Neural progenitor cell (in vitro differentiated cells): ENCODE results near the gene AVEN. TPM values are rescaled to one million over a fixed set of nuclear protein-coding genes. Genes with fewer than 3 reads are reported as not detected.

Source experiments
- DNase-seq: peaks from one replicate; pipeline ENCODE4 v3.0.0-alpha.2; 2016; ENCODE audit warnings: low spot score
- H2AFZ ChIP-seq: fragments of 200-600 bp; sonication (generic); replicated peaks from 2 replicates; pipeline ENCODE4 v1.6.1; 2016; ENCODE audit warnings: antibody characterized with exemption
- H3F3A ChIP-seq: fragments of 200-600 bp; sonication (generic); 2 replicates; pipeline ENCODE4 v1.6.1; 2016; ENCODE audit warnings: antibody characterized with exemption, low read depth
- H3K27ac ChIP-seq: fragments of 200-600 bp; sonication (generic); 2 replicates; pipeline ENCODE4 v1.5.1; 2016; ENCODE audit warnings: mild to moderate bottlenecking
- H3K27me3 ChIP-seq: fragments of 200-600 bp; sonication (generic); 2 replicates; pipeline ENCODE4 v1.6.1; 2016; ENCODE audit warnings: mild to moderate bottlenecking, moderate library complexity
- H3K36me3 ChIP-seq: fragments of 200-600 bp; sonication (generic); 2 replicates; pipeline ENCODE4 v1.5.1; 2016
- H3K4me1 ChIP-seq: fragments of 200-600 bp; sonication (generic); 2 replicates; pipeline ENCODE4 v1.6.1; 2016; ENCODE audit warnings: mixed run types
- H3K4me2 ChIP-seq: fragments of 200-600 bp; sonication (generic); 2 replicates; pipeline ENCODE4 v1.6.1; 2016
- H3K4me3 ChIP-seq: fragments of 200-600 bp; sonication (generic); 2 replicates; pipeline ENCODE4 v1.5.1; 2016
- H3K79me2 ChIP-seq: fragments of 200-600 bp; sonication (generic); 2 replicates; pipeline ENCODE4 v1.6.1; 2016; ENCODE audit warnings: low read depth
- H3K9ac ChIP-seq: fragments of 200-600 bp; sonication (generic); 2 replicates; pipeline ENCODE4 v1.6.1; 2016
- H3K9me3 ChIP-seq: fragments of 200-600 bp; sonication (generic); 2 replicates; pipeline ENCODE4 v1.5.1; 2016; ENCODE audit warnings: low read depth
- H4K20me1 ChIP-seq: fragments of 200-600 bp; sonication (generic); 2 replicates; pipeline ENCODE4 v1.6.1; 2016; ENCODE audit warnings: low read depth
- H3K27ac Mint-ChIP-seq: 3 replicates; pipeline ENCODE4 v1.8.0; 2021; ENCODE audit warnings: mixed read lengths
- H3K27me3 Mint-ChIP-seq: 2 replicates; pipeline ENCODE4 v1.8.0; 2022; ENCODE audit warnings: low read depth, mild to moderate bottlenecking, inconsistent platforms, moderate library complexity, mixed read lengths; ENCODE audit not compliant: insufficient read depth
- H3K36me3 Mint-ChIP-seq: 3 replicates; pipeline ENCODE4 v1.8.0; 2021; ENCODE audit warnings: mixed read lengths
- H3K4me1 Mint-ChIP-seq: 3 replicates; pipeline ENCODE4 v1.8.0; 2021; ENCODE audit warnings: mixed read lengths
- H3K4me3 Mint-ChIP-seq: 3 replicates; pipeline ENCODE4 v1.8.0; 2021; ENCODE audit warnings: mild to moderate bottlenecking, moderate library complexity, mixed read lengths
- H3K9me3 Mint-ChIP-seq: 3 replicates; pipeline ENCODE4 v1.8.0; 2020; ENCODE audit warnings: mixed read lengths
- EZH2 ChIP-seq: fragments of 200-600 bp; sonication (generic); IDR thresholded peaks from 2 replicates; pipeline ENCODE4 v1.6.1; 2017; ENCODE audit warnings: antibody characterized with exemption, mild to moderate bottlenecking, moderate library complexity
- EZH2phosphoT487 ChIP-seq: fragments of 200-600 bp; sonication (generic); IDR thresholded peaks from 2 replicates; pipeline ENCODE4 v1.6.1; 2017; ENCODE audit warnings: antibody characterized with exemption
- total RNA-seq: library from RNA; depleted of rRNA; stranded (reverse); fragments of >200 nt; gene quantifications from 2 replicates; pipeline ENCODE4 v1.2.3, GENCODE V29; 2015; ENCODE audit warnings: low replicate concordance
- TF ChIP-seq, protein P1 (sequence below): fragments of 200-600 bp; sonication (generic); IDR thresholded peaks from 2 replicates; pipeline ENCODE4 v1.5.1; 2017; ENCODE audit warnings: antibody characterized with exemption, mild to moderate bottlenecking

Gene AVEN
- total RNA-seq, 1 donor from 2014 or later = 21.9 TPM

DNA sequence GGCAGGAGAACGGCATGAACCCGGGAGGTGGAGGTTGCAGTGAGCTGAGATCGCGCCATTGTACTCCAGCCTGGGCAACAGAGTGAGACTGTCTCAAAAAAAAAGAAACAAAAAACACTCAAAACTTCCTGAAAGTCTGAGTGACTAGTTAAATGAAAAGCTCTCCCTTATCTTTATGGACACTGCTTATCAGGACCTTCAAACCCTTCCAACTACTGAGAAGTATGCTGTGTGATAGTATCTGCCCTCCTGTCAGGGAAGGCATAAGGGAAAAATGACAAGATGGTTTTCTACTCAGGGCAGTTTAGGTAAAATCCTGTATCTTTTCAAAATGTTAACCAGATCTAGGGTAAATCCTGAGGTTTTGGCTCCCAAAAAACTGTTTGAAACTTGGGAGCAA is 40.9 kb upstream of the AVEN start:
- no peaks in the 10 kb centered on the region for H4K20me1 ChIP-seq
- TF ChIP-seq EZH2phosphoT487 (no peak), EZH2 (no peak)
- TF ChIP-seq, protein P1, sequence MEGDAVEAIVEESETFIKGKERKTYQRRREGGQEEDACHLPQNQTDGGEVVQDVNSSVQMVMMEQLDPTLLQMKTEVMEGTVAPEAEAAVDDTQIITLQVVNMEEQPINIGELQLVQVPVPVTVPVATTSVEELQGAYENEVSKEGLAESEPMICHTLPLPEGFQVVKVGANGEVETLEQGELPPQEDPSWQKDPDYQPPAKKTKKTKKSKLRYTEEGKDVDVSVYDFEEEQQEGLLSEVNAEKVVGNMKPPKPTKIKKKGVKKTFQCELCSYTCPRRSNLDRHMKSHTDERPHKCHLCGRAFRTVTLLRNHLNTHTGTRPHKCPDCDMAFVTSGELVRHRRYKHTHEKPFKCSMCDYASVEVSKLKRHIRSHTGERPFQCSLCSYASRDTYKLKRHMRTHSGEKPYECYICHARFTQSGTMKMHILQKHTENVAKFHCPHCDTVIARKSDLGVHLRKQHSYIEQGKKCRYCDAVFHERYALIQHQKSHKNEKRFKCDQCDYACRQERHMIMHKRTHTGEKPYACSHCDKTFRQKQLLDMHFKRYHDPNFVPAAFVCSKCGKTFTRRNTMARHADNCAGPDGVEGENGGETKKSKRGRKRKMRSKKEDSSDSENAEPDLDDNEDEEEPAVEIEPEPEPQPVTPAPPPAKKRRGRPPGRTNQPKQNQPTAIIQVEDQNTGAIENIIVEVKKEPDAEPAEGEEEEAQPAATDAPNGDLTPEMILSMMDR = no peak
- H2AFZ ChIP-seq = no peak overlapping the region
- Mint-ChIP-seq H3K27me3 (no peaks in the 10 kb centered on the region), H3K4me3 (no peak overlapping the region), H3K27ac (no peak overlapping the region), H3K36me3 (peaks cover 4% of the 10 kb centered on the region), H3K4me1 (no peaks in the 10 kb centered on the region), H3K9me3 (no peaks in the 10 kb centered on the region)
- no peaks in the 10 kb centered on the region for H3F3A ChIP-seq
- no peak overlapping the region for H3K9ac ChIP-seq
- H3K79me2 ChIP-seq = no peaks in the 10 kb centered on the region
- no peak overlapping the region for H3K4me3 ChIP-seq
- no peaks in the 10 kb centered on the region for H3K4me1 ChIP-seq
- H3K4me2 ChIP-seq = no peak overlapping the region
- H3K9me3 ChIP-seq = no peaks in the 10 kb centered on the region
- no peaks in the 10 kb centered on the region for H3K27me3 ChIP-seq
- DNase-seq = no peak
- no peaks in the 10 kb centered on the region for H3K36me3 ChIP-seq
- H3K27ac ChIP-seq = no peak overlapping the region

DNA sequence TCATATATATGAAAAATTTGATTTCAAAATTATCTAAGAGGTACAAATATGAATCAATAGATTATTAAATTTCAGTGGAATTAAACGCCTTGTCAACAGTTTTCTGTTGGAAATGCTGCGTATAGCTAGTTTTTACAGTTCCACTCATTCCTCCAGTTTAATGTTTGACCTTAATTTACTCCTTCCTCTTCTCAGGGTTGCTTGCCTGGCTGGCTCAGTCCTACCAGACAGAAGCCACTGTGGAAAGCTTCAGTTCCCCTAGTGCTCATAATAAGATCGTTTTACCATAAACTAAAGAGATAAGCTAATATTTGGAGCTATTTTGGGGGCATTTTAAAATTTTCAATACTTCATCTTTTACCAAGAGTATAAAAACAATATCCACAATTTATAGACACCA is 39.9 kb upstream of the AVEN start:
- Histone ChIP-seq H3K9me3 (no peaks in the 10 kb centered on the region), H3F3A (no peaks in the 10 kb centered on the region), H3K4me1 (no peaks in the 10 kb centered on the region), H3K79me2 (no peaks in the 10 kb centered on the region), H3K4me3 (no peak overlapping the region), H2AFZ (no peak overlapping the region), H3K27ac (no peak overlapping the region), H3K36me3 (no peaks in the 10 kb centered on the region), H3K9ac (no peak overlapping the region), H3K27me3 (no peaks in the 10 kb centered on the region), H3K4me2 (no peak overlapping the region), H4K20me1 (no peaks in the 10 kb centered on the region)
- TF ChIP-seq, protein P1 = no peak
- TF ChIP-seq EZH2 (no peak), EZH2phosphoT487 (no peak)
- no peaks in the 10 kb centered on the region for H3K27me3 Mint-ChIP-seq
- H3K9me3 Mint-ChIP-seq = no peaks in the 10 kb centered on the region
- H3K36me3 Mint-ChIP-seq = peaks cover 4% of the 10 kb centered on the region
- no peak overlapping the region for H3K27ac Mint-ChIP-seq
- no peak overlapping the region for H3K4me3 Mint-ChIP-seq
- H3K4me1 Mint-ChIP-seq = no peaks in the 10 kb centered on the region
- no peak for DNase-seq

DNA sequence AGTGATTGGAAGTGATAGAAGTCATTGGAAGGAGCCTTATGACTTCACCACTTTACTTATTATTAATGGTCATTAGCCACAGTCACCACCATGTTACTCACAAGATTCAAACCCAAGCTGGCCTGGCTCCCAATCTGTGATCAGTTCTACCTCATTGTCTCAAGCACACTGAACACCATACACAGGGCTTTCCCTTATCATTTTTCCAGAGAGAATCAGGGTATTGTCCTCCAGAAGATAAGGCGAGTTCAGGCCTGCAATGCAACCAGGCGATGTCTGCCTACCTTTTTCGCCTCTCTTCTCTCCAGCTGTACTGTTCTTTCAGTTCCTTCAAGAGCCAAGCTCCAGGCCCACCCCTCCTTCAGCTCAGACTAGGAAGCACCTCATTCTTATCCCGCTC is 37.8 kb upstream of the AVEN start:
- H3K4me3 Mint-ChIP-seq = no peak overlapping the region
- H3K36me3 Mint-ChIP-seq = no peaks in the 10 kb centered on the region
- Histone ChIP-seq H3K27me3 (no peaks in the 10 kb centered on the region), H3K79me2 (no peaks in the 10 kb centered on the region), H4K20me1 (no peaks in the 10 kb centered on the region), H3K9ac (no peak overlapping the region), H3K4me1 (no peaks in the 10 kb centered on the region), H3K4me3 (no peak overlapping the region), H3K9me3 (no peaks in the 10 kb centered on the region), H3K27ac (no peak overlapping the region), H3K36me3 (no peaks in the 10 kb centered on the region), H2AFZ (no peak overlapping the region), H3K4me2 (no peak overlapping the region), H3F3A (no peaks in the 10 kb centered on the region)
- no peaks in the 10 kb centered on the region for H3K9me3 Mint-ChIP-seq
- H3K27ac Mint-ChIP-seq = no peak overlapping the region
- TF ChIP-seq, protein P1 = no peak
- TF ChIP-seq EZH2 (no peak), EZH2phosphoT487 (no peak)
- DNase-seq = no peak
- H3K4me1 Mint-ChIP-seq = no peaks in the 10 kb centered on the region
- no peaks in the 10 kb centered on the region for H3K27me3 Mint-ChIP-seq

DNA sequence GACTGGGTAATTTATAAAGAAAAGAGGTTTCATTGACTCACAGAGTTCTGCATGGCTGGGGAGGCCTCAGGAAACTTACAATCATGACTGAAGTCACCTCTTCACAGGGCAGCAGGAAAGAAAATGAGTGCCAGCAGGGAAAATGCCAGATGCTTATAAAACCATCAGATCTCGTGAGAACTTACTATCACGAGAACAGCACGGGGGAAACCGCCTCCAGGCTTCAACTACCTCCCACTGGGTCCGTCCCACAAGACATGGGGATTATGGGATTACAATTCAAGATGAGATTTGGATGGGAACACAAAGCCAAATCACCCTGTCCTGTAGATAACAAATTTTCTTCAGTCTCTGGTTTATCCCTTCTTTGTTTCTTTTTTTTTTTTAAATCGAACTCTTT is 31.0 kb upstream of the AVEN start:
- Histone ChIP-seq H3K4me3 (no peak overlapping the region), H4K20me1 (no peaks in the 10 kb centered on the region), H3F3A (no peaks in the 10 kb centered on the region), H3K79me2 (no peaks in the 10 kb centered on the region), H3K36me3 (no peaks in the 10 kb centered on the region), H3K4me2 (no peak overlapping the region), H2AFZ (no peak overlapping the region), H3K9me3 (no peaks in the 10 kb centered on the region), H3K27me3 (no peaks in the 10 kb centered on the region), H3K4me1 (no peaks in the 10 kb centered on the region), H3K9ac (no peak overlapping the region), H3K27ac (no peak overlapping the region)
- Mint-ChIP-seq H3K4me3 (no peak overlapping the region), H3K36me3 (no peaks in the 10 kb centered on the region), H3K4me1 (no peaks in the 10 kb centered on the region), H3K9me3 (no peaks in the 10 kb centered on the region), H3K27ac (no peak overlapping the region), H3K27me3 (no peaks in the 10 kb centered on the region)
- TF ChIP-seq, protein P1 = no peak
- TF ChIP-seq EZH2phosphoT487 (no peak), EZH2 (no peak)
- peak; percentile 15 for DNase-seq
